ENCODE measurements around the gene NR4A2. TPM values are rescaled to one million over a fixed set of nuclear protein-coding genes. Genes with fewer than 3 reads are reported as not detected.

NR4A2 gene
- total RNA-seq, 2 experiments from 2014 or later: 47.7 to 49.9 TPM

DNA sequence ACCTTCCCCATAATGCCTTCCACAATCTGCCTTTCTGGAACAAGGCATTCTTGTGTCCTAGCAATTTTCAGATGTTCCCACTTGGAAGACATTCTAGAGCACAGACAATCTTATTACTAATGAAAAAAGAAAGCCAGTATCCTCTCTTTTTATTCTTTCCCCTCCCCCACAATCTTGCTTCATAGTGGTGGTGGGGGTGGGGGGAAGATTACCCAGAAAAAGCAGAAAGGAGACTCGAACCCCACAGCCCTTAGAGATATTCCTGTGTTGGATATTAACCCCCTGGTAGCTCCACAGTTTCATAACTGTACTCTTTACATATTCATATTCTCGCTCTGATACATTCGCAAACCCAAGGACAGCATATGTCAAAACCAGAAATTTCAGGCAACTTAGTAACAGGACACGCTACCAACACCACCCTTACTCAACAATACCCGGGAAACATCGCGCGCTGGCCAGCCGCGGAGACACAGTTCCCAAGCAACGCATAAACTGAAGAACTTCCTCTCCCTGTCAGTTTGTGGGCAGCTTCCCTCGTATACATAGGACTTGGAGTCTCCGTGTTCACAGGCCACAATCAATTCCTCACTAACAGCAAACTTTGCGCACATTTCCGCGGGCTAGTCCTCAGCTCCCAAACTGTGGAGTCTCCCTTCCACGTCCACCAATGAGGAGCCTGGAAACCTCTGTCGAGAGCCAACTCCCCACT, 793 bp downstream of the NR4A2 start:
- Mint-ChIP-seq H3K36me3 (peaks cover 54% of the 10 kb centered on the region), H3K4me3 (peak overlapping the region; percentile 94), H3K4me1 (peaks cover 60% of the 10 kb centered on the region), H3K27ac (peak overlapping the region; percentile 98), H3K9me3 (no peaks in the 10 kb centered on the region), H3K27me3 (peaks cover 28% of the 10 kb centered on the region)
- DNase-seq: peak; percentile 42

DNA sequence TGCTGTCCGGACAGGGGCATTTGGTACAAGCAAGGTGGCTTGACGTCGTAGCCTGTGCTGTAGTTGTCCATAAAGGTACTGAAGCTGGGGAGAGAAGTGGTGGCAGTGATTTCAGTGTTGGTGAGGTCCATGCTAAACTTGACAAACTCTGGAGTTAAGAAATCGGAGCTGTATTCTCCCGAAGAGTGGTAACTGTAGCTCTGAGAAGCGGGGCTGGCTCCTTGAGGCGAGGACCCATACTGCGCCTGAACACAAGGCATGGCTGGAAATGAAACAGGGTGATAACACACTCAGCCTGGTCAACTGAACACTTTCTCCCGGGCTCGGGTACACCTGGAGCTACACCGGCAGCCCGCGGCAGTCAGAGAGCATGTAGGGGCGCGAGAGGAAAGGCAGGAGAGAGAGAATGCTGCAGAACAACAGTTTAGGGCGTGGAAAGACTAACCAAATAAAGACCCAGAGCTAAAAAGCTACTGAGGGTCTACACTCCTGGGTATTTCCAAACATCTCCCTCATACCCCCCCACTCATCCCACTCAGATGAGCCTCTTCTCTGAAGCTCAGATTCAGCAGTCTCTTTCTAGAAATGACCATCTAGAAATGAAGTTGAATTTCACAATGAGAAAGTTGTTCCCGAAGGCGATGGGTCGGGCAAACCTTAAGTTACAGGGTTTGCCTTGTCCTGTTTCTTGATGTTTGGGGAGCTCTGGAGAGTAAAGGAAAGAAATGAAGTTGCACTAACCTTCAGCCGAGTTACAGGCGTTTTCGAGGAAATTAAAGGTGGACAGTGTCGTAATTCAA, 2.4 kb downstream of the NR4A2 start:
- Mint-ChIP-seq H3K36me3 (peaks cover 70% of the 10 kb centered on the region), H3K4me3 (peak overlapping the region; percentile 94), H3K9me3 (no peaks in the 10 kb centered on the region), H3K27ac (peak overlapping the region; percentile 73), H3K27me3 (peaks cover 38% of the 10 kb centered on the region), H3K4me1 (peaks cover 51% of the 10 kb centered on the region)
- DNase-seq: no peak

DNA sequence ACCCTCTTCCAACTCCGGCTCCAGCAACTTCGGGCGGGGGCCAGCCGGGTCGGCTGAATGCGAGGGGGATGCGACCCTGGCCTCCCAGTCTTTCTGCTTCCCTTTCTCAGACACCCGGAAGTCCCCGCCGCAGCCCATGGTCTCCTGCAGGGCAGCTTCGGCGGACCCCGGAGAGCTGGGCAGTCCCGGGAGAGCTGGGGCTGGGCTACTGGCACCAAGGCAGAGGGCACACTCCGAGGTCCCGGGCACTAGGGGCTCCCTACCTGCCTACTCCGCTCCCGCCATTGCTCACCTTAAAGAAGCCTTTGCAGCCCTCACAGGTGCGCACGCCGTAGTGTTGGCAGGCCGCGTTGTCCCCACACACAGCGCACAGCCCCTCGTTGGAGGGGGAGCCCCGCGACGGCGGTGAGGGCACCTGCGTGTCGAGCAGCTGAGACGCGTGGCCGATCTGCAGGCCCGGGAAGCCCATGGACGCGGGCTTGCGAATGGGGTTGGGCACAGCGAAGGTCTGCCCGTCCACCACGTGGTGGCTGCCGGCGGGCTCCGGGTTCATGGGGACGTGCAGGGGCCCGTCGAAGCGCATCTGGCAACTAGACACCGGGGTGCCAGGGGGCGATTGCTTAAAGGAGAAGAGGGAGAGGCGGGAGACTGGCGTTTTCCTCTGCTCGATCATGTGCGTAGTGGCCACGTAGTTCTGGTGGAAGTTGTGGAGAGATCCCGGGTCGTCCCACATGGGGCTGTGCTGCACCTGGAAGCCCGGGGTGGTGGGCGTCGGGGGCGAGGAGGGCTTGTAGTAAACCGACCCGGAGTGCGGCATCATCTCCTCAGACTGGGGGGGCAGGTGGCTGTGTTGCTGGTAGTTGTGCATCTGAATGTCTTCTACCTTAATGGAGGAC, 3.2 kb downstream of the NR4A2 start:
- H3K4me3 Mint-ChIP-seq: peak overlapping the region; percentile 94
- H3K27ac Mint-ChIP-seq: peak overlapping the region; percentile 73
- H3K27me3 Mint-ChIP-seq: peaks cover 40% of the 10 kb centered on the region
- H3K9me3 Mint-ChIP-seq: no peaks in the 10 kb centered on the region
- DNase-seq: no peak
- peaks cover 74% of the 10 kb centered on the region for H3K36me3 Mint-ChIP-seq
- peaks cover 50% of the 10 kb centered on the region for H3K4me1 Mint-ChIP-seq

DNA sequence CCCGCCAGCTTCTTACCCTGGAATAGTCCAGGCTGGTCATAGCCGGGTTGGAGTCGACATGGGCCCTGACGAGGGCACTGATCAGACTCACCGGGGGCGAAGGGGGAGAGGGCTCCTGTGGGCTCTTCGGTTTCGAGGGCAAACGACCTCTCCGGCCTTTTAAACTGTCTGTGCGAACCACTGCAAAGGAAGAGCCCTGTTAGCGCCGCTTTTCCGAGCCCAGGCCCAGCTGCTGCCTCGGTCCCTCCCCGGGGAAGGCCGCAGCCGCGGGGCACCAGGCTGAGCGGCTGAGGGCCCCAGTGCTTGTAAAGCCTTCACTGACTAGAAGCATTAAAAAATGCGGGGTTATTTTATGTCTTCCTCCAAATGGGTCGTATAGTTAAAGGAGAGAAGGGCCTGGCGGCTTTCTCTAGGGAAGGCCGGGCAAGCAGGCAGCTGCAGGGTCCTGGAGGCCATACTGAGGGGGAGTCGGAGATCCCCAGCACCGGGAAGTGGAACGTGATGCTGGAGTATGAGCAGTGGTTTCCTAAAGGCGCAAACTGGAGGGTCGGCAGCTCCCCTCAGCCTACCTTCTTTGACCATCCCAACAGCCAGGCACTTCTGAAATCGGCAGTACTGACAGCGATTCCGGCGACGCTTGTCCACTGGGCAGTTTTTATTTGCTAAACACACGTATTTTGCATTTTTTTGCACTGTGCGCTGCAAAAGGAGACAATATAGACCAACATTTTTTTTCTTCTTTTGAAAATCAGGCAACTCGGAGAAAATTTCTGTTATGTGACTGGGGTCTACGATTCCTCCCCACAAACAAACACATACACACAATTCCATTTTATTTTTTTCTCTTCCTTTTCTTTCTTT, 4.5 kb downstream of the NR4A2 start:
- peaks cover 51% of the 10 kb centered on the region for H3K27me3 Mint-ChIP-seq
- peaks cover 52% of the 10 kb centered on the region for H3K4me1 Mint-ChIP-seq
- DNase-seq: no peak
- H3K4me3 Mint-ChIP-seq: peak overlapping the region; percentile 94
- no peaks in the 10 kb centered on the region for H3K9me3 Mint-ChIP-seq
- no peak overlapping the region for H3K27ac Mint-ChIP-seq
- peaks cover 86% of the 10 kb centered on the region for H3K36me3 Mint-ChIP-seq

DNA sequence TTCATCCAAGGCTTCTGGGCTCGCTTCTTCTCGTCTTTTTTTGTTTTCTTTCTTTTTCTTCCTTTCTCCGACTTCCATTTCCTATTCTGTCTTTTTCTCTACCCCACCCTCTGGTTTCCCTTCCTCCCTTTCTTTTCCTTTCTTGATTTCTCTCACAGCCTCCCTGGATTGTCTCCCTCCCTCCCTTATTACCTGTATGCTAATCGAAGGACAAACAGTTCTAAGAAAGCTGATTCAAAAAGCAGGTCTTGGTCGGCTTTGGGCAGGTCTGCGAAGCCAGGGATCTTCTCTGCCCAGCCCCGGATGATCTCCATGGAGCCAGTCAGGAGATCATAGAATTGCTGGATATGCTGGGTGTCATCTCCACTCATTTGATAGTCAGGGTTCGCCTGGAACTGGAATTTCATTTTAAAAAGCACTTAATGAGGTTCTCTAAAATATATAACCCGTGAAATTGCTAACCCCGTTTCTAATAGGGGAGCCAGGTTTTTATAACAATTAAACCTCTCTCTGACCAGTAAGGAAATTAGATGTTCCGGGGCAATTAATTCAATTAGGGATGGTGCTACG, 5.9 kb downstream of the NR4A2 start:
- Mint-ChIP-seq H3K27me3 (peaks cover 61% of the 10 kb centered on the region), H3K4me1 (peaks cover 63% of the 10 kb centered on the region), H3K4me3 (no peak overlapping the region), H3K27ac (no peak overlapping the region), H3K9me3 (no peaks in the 10 kb centered on the region), H3K36me3 (peaks cover 90% of the 10 kb centered on the region)
- no peak for DNase-seq

DNA sequence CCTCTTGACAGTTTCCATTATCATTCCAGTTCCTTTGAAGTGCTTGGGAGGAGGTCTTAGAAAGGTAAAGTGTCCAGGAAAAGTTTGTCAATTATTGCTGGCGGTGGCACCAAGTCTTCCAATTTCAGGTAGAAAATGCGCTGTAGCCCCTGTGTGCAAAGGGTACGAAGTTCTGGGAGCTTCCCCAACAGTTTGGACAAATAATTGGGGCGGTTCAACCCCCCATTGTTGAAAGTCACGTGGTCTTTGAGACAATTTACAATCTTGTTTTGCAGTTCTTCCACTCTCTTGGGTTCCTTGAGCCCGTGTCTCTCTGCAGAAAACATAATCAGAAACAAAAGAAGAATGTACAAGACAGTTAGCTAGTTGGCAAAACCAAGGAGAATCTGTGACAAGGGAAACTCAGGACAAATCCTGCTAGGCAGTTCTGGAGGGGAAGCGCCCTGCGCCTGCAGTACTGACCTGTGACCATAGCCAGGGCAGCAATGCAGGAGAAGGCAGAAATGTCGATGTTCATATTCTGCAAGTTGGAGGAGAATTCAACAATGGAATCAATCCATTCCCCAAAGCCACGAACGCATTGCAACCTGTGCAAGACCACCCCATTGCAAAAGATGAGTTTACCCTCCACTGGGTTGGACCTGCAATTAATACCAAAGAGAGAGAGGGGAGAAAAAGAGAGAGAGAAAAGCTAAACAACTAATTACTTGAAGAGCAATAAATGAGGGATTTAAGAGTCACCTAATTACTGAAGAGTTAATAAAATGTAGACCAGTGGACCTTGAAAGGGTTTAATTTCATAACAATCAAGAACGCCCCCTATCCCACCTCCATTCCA, 6.6 kb downstream of the NR4A2 start:
- no peak overlapping the region for H3K4me3 Mint-ChIP-seq
- H3K27me3 Mint-ChIP-seq: peaks cover 68% of the 10 kb centered on the region
- DNase-seq: no peak
- H3K9me3 Mint-ChIP-seq: no peaks in the 10 kb centered on the region
- peaks cover 65% of the 10 kb centered on the region for H3K4me1 Mint-ChIP-seq
- peaks cover 85% of the 10 kb centered on the region for H3K36me3 Mint-ChIP-seq
- H3K27ac Mint-ChIP-seq: no peak overlapping the region

DNA sequence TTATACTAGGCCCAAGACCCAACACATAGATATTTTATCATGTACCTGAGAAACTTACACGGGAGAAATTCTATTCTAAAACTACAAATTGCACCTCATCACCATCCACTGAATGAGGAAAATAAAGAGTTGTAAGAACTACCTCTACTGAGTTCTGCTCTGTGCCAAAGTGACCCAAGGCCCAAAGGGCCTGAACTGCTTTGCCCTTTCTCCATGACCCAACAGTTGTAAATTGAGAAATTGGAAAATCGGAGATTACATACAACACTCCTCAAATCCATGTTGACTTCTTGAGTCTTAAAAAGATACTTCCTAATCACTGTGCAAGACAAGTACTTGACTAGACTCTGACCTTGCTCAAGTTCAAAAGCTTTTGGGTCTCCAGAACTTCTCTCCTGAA, 8.8 kb downstream of the NR4A2 start:
- Mint-ChIP-seq H3K4me3 (no peak overlapping the region), H3K27ac (no peak overlapping the region), H3K27me3 (peaks cover 78% of the 10 kb centered on the region), H3K36me3 (peaks cover 64% of the 10 kb centered on the region), H3K9me3 (no peaks in the 10 kb centered on the region), H3K4me1 (peaks cover 59% of the 10 kb centered on the region)
- DNase-seq: no peak

DNA sequence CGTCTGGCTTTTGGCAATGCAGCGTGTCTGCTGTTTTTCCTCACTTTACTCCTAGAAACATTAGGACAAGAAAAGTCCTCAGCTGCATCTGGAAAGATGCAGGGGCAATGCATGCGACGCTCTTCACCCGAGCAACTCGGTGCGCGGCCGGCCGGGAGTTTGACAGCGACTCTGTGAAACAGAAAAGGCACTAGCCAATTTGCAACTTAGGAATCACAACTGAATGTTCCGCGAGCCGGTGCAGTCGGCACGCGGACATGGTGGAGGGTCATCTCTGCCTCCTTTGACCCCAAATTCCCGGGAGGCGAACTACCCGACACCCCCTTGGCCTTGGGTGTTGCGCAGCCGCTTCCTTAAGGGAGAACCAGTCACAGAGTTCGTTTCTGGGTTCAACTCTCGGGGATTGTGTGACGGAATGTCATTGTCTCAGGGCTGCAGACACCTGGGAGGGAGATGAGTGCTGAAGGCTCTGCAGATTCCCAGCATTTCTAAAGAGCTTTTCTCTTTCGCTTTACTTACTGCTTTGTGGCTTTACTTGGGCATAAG, 9.8 kb downstream of the NR4A2 start:
- no peaks in the 10 kb centered on the region for H3K9me3 Mint-ChIP-seq
- peaks cover 54% of the 10 kb centered on the region for H3K36me3 Mint-ChIP-seq
- peak overlapping the region; percentile 17 for H3K27ac Mint-ChIP-seq
- H3K4me3 Mint-ChIP-seq: peak overlapping the region; percentile 76
- H3K4me1 Mint-ChIP-seq: peaks cover 51% of the 10 kb centered on the region
- DNase-seq: no peak
- H3K27me3 Mint-ChIP-seq: peaks cover 80% of the 10 kb centered on the region

DNA sequence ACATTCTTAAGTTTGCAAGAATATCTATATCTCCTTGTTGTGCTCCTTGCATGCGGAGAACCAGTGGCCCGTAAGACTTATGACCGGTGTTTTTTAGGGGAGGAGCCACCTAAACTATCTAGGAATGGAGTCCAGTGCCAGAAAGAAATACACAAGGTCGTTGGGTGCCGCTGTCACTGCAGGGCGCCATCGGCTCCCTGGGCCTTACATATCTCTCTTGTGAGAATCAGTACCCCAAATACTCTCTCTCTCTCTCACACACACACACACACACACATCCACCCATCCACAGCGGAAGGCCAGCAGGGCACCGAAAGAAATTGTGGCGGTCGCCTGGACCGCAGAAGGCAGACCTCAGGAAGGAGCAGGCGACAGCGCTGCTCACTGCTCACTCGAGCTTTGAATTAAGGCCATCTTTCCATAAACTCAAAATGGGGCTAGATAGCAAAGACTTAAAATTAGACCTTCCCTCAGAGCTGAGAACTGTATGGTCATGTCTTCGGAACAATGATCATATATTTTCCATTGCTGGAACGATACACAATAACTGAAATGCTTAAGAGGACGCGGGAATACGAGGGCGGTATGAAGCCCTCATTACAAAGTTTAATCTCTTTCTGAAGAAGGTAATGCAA, 10.4 kb downstream of the NR4A2 start:
- Mint-ChIP-seq H3K9me3 (no peaks in the 10 kb centered on the region), H3K4me3 (peak overlapping the region; percentile 76), H3K27ac (peak overlapping the region; percentile 79), H3K36me3 (peaks cover 48% of the 10 kb centered on the region), H3K4me1 (peaks cover 45% of the 10 kb centered on the region), H3K27me3 (peaks cover 83% of the 10 kb centered on the region)
- DNase-seq: peak; percentile 57

DNA sequence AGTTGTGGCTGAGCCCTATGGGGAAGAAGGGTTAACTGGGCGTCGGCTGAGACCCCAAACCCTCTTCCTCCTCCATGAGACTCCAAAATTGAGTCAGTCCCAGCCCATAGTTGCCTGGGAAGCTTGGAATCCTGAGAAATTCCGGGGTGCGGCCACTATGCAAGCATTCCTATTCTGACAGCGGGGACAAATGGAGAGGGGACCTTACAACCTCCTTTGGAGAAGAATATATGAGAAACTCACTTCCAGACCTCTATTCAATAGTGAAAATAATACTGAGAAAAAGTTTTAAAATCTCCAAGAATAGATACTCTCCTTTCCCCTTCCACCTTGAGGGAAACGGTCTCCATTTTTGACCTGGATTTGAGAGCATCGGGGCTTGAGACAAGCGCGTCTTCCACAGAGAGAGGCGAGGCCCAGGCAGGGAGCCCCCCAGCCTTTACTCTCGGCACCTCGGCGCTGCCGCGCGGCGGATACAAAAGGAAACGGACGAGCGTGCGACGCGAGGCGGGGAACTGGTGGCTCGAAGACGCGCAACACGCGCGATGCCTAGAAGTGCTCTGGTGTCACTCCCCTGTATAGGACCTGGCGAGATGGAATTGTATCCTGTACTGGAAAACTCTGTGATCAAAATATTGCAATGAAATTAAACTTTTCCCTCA, 11.1 kb downstream of the NR4A2 start:
- Mint-ChIP-seq H3K4me1 (peaks cover 41% of the 10 kb centered on the region), H3K4me3 (peak overlapping the region; percentile 47), H3K27me3 (peaks cover 86% of the 10 kb centered on the region), H3K36me3 (peaks cover 40% of the 10 kb centered on the region), H3K9me3 (no peaks in the 10 kb centered on the region), H3K27ac (no peak overlapping the region)
- DNase-seq: peak; percentile 56

DNA sequence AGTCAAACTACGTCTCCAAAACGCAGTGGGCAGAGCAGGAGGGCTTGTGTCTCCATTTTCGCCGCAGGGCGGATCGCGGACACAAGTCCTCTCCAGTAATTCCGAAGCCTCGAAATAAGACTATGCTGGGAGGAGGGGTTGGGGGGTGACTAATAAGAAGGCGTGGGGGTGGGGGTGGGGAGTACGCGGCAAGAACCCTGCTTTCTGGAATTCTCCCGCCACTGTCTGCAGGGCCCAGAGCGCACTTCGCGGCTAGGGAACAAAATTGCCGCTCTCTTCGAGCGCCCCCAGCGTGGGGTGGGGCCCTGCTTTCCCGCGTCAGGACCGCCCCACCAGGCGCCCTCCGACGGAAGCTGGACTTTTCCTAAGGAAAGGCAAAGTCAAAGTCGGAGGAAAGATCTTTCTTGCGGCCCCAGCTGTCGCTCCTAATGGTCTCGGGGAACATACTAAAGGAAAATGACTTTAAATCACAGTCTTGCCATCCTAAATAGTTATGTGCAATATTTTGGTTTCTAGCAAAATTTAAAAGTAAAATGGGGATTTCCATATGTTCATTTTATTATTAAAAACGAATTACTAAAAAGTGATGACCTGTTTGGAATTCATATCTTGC, 11.9 kb downstream of the NR4A2 start:
- H3K27ac Mint-ChIP-seq: no peak overlapping the region
- DNase-seq: no peak
- H3K27me3 Mint-ChIP-seq: peaks cover 91% of the 10 kb centered on the region
- no peaks in the 10 kb centered on the region for H3K9me3 Mint-ChIP-seq
- H3K4me1 Mint-ChIP-seq: peaks cover 41% of the 10 kb centered on the region
- H3K4me3 Mint-ChIP-seq: peak overlapping the region; percentile 32
- H3K36me3 Mint-ChIP-seq: peaks cover 33% of the 10 kb centered on the region
